GM04504 (cell line): ENCODE results near the gene MYL3.

Source experiments
- DNase-seq: peaks from one replicate; pipeline ENCODE4 v3.0.0-alpha.2; 2012; ENCODE audit warnings: low read depth

MYL3 gene

DNA sequence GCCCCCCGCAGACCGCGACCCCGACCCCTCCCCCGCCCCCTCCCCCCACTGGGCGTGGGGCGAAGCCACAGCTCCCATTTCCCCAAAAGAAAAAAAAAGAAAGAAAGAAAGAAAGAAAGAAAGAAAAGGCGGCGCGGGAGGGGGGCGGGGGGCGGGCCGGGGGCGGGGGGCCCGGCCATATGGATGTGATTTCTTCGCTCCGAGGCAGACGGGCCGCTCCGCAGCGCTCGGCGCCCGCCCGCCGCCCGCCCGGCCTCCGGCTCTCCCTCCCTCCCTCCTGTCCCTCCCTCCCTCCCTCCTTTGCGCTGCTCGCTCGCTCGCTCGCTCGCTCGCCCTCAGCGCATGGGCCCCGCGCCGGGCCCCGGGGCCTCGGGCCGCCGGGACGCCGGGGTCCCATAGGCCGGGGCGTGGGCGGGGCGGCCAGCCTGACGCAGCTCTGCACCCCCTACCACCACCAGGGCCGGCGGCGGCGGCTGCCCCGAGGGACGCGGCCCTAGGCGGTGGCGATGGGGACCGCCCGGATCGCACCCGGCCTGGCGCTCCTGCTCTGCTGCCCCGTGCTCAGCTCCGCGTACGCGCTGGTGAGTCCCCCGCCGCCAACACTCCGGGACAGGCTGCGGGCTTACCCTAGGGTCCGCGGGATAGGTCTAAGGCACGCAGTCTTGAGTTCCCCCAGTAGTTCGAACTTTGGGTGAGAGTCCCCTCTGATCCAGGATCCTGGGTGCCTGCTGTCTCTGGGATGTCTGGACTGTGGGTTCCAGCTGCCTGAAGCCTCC lies 20.0 kb upstream of the MYL3 start:
- DNase-seq, result no peak

DNA sequence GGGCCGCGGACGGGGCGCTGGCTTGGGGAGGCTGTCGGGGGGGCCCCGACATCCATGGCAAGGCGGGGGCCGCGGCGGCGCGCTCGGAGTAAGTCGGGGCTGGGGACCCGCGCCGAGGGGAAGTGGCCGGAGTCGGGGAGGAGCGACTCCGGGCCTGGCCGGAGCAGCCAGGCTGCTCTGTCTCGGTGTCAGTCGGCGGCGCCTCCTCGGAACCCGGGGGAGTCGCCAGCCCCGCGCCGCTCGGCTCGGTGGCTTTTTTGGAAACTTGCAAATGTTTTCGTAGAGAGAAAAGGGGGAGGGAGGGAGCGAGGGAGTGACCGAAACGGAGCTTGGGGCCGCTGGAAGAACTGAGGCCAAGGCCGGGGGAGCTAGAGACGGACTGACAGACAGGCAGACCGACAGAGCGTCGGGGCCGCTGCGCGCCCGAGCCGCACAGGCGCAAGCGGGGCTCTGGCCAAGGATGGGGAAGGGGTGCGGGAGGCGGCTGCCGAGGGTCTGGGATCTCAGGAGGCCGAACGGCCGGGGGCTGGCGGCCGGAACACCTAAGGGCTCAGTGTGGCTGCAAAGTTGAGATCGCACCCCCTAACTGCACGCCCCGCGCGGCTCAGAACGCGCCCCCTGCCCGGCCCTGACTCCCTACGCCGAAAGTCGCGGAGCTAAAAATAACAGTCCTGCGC lies 19.3 kb upstream of the MYL3 start:
- no peak for DNase-seq

DNA sequence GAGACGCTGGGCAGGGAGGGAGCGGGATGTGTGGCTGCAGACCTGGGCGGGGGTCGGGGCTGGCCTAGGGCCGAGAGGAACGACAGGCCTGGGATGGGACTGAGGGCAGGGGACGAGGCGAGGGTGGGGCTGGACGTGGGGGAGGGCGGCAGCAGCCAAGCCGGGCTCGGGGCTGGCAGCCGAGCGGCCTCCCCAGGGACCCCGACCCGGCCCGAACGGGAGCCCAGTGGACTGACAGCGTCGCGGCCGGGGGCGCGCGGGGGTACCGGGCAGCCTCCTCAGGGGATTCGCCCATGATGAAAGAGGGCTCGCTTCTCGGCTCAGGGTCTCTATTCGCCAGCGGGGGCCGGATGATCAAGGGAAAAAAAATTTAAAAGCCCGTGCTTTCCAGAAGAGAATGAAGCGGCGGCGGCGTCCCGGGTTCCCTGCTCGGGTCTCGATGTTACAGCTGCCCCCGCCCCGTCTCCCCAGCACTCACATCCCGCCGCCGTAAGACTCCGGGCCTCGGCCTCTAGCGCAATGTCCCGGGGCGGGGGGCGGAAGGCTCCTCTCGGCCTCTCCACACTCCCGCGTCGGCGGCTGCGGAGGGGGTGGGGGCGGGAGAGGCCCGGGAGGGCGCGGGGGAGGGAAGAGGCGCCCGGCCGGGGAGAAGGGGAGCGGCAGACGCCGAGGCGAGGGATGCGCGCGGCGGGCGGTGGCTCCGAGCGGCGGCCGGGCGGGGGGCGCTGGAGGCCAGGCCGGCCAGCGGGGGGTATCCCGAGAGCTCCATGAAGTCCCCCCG lies 18.5 kb upstream of the MYL3 start:
- no peak for DNase-seq

DNA sequence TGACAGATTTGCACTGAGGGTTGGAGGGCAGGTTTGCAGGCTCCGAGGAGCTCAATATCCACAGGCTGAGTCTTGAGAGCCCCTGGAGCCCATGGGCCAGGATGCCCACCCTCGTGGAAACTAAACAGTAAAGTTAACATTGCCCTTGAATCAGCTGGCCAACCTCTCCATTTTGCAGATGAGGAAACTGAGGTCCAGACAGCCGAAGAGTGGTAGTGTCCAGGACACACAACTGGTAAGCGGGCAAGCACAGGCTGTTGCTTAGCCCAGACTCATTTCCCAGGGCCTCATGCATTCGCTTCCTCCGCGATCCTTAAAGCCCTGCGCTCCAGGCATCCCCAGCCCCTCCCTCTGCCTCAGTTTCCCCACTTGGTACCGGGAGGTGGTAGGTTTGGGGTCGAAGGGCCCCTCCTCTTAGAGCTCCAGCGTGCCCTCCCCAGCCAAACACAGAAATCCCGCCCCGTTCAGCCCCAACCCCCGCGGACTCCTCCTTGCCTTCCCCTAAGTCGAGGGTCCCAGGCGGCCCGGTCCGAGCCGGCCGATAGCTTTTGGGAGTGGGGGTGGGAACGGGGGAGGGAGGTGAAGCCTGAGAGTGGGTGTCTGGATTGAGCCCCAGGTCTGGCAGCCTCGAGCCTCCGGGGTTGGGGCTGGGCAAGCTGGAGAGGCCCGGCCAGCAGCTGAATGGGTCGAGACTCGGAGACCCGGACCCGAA lies 17.8 kb upstream of the MYL3 start:
- DNase-seq, result no peak

DNA sequence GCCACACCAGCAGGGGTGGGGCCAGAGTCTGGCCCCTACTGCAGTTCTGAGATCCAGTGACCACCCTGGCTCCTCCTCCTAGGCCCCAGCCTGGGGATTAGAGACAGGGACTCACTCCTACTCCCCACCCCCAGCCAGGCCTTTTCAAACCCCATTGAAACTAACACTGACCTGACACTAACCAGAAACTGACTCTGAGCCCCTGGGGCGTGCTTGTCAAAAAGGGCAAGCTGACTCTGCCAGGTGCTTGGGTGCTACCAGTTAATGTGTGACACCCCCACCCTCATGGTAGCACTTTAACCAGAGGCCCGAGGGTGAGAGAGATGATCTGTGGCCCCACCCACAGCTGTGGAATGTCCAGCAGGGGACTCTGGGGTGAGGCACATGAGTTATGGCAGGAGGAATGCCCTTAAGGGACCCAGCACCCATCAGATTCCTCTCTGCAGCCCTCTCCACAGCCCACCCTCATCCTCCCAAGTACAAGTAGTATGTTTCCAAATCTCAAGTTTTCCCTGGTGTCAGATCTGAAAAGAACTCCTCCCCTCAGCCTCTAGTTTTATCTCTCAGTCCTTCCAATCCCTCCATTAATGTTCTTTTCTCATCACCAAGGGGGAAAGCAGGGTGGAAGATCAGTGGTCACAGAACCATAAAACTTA lies 15.7 kb upstream of the MYL3 start:
- DNase-seq, result no peak

DNA sequence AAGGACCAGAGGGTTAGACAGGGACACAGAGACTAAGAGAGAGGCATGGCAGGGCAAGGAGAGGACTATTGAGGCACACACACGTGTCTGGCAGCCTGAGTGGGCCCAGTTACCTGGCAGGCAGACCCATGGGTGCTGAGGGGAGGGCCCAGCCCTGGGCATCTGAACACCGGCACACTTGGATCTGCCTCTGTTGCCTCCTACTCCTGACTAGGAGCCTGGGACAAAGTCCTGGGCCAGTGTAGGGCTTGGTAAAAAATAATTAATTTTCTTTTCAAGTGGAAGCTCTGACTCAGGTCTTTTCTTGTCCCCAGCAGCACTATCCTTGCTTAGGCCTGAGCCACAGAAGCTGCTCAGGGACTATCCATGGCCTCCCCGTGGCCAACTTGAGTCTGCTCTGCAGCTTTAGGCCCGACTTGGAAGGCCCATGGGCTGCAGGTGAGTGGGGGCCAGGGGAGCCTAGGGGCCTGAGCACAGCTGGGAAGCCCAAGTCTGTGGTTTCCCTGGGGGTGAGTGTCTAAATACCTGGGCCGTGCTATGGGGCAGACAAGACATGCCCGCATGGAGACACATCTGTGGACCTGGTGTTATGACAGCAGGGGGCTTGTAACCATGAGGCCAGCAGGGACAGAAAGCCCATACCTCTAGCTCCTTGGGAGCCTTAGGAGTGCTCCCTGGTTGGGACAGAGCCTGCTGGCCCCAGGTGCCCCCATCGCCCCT lies 14.3 kb upstream of the MYL3 start, which contains the start of gene PTH1R:
Gene PTH1R (plus strand): TSS at position 316 of the 720 bp plus-strand sequence. CDS start 5,839 bp downstream, outside the sequence.
- DNase-seq, result no peak

DNA sequence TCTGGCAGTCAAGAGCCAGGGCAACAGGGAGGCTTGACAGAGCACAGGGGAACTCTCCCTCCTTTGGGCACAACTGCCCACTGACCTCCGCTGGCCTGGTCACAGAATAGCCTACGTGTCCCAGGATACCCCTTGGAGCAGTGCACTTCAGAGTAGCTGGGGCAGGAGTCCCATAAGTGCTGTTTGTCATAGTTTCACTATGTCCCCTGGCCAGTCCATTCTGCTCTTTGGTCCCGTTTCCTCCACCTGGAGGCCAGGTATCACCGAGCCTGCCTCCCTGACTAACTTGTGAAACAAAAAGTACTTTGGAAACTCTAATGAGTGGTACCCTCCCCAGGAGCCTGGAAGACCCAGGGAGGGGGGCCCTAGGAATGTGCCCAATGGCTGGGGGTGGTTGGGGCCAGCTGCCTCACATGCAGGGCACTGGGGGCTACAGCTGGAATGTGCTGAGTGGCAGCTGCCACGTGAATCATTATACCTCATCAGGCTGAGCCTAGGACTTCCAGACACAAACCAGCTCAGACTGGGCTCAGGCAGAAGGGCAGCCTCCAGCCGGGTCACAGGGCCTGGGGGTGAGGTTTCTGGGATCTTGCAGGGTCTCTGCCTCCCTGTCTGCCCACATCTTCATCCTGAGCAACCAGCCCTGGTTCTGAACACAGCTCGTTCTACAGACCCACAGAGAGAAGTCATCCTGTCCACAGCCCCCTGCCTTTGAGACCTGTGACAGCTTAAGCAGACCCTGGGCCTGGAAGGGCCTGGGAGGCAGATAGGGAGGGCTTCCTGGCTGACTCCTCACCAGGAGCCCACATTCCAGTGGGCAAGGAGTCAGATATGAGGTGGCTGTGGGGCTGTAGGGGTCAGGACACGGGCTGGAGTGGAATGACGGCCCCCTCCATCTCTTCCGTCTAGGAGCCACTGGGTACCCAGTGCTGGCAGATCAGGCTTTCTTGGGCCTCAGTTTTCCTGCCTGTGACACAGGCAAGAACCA lies 13.4 kb upstream of the MYL3 start:
- no peak for DNase-seq

DNA sequence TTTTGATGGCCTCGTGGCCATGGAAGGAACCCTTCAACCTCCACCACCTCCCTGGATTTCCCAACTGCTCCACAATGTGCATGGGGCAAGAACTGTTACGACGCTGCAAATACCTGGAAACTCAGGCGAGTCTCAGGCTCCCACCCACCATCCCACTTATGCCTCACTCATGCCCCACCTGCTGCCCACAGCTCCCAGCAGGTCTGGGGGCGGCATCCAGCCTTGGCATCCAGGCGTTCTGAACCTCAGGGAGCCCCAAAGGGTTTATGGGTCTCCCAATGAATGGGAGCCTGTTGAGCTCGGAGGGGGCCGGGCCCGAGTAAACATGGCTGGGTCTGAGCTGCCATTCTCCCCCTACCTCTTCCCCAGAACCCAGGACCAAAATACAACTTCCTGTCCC lies 12.3 kb upstream of the MYL3 start:
- DNase-seq, result no peak

DNA sequence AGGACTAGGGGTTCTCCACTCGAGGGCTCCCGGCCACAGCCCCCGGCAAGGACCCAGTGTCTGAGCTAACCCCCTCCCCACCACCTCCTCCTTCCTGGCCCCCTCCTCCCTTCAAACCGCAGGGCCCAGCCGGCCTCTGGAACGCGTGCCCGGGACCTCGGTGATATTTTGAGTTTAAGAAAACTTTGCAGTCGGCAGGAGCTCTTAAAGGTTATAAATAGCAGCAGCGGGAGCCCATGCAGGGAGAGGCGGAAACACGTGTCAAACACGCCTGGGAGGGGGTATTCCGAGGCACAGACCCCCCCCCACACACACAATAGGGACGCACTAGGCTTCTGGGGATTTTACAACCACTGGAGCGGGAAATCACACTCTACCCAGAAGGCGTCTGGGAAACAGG lies 11.2 kb upstream of the MYL3 start:
- no peak for DNase-seq

DNA sequence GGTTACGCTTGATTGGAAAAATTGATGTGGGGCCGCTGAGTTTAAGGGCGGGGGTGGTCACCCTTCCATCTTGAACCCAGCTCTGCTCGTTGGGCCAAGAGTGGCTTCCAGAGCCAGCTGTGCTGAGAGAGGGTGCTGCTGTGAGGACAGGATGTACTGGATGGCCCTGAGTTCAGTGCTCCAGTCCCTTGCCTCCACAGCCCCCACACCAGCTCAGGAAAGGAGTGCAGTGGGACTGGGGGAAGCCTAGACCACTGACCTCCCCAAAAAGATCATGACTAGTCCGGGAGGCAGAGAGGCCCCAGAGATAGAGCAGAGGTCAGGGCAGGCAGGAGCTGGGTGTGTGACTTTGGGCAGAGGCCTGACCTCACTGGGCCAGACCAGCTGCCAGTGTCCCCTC lies 10.3 kb upstream of the MYL3 start:
- DNase-seq, result no peak

DNA sequence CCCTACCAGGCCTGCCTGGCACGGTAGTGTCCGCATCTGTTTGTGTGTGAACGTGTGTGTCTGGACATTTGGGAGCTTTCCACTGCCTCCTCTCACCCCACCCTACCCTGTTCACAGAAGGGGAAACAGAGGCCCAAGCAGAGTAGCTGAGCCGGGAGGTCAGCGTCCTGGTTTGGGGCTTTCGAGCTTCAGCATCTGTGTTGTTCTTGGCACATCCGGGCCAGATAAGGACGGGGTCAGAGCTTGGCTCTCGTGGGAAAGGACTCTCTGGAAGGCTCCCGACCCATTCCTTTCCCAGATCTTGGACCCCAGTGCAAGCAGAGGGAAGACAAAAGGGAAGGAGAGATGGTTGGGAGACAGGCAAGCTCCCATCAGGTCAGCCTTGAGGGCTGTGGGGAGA lies 8.0 kb upstream of the MYL3 start:
- DNase-seq, result no peak

DNA sequence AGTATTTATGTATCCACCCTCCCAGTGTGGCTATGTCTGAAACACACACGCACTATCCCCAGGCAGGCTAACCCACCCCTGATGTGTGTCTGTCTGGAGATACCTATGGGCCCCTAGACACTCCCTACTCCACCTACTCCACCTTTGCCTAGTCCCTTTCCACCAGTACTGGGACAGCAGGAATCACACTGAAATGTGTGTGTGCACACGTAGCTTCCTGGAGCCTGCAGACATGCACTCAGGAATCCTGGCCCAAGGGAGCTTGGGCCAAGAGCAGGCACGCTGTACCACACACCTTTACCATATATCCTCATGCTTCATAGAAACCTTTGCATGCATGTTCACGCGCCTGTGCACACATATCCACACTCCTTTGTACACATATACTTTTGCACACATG lies 7.4 kb upstream of the MYL3 start:
- no peak for DNase-seq

DNA sequence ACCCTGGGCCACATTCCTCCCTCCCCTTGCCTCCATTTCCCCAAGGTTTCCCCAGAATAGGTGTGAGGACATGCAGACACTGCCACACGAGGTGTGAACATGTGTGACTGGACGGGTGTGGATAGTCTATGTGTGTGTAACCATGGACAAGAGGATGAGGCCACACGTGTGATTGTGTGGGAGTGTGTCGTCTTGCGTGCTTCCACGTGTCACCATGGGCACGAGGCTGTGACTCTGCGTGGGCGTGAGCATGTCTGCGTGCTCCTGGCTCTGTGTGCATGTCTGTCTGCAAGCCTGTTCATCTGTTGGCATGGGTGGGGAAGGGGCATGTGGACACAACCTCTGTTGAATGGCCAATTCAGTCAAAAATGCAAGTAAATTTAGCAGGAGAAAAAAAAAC lies 6.2 kb upstream of the MYL3 start:
- no peak for DNase-seq

DNA sequence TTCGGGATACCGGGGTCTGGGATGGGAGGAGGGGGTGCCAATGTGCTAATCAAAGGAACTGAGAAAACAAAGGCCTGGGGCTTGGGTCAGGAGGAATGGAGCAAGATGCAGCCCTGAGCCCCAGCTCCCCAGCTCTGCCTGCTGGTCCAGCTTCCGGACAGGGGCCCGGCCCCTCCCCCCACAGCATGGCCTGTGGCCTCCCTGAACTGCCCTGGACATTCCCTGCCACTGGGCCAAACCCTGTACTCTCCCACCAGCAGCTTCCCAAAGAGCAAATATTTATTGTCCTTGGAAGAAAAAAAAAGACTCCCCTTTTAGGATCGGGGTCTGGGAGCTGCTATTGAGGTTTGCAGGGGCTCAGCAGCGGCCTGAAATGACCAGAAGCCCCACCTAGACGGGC lies 5.7 kb upstream of the MYL3 start:
- DNase-seq, result no peak

DNA sequence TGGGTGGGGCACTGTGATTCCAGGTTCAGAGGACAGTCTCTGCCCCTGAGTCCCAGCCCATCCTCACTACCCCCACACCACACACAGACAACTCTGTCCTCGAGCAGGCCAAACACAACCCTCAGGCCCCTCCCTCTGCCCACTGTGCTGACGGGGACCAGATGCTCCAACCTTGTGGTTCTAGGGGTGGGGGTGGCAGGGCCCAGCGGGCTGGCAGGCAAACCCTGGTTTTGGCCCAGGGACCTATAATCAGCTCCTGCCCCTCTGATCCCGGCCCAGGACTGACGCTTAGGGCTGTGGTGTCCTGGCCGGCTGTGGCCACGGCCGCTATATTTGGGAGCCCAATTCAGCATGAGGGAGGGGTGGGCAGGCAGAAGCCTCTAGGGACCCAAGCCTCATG lies 5.0 kb upstream of the MYL3 start:
- no peak for DNase-seq

DNA sequence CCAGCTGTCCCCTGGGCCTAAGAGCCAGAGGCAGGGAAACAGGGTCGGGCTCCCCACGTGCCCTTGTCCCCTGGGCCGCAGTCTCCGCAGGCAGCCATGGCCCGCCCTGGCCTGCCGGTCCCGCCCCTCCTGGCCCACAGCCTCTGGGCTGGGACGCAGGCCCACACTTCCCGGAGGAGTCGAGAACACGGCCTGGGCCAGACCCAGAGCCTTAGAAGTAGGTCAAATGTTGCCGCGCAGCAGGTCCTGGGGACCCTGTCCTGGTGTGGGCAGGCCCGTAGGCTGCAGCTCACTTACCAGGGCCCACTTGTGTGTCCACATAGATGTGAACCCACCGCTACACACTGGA lies 4.3 kb upstream of the MYL3 start:
- no peak for DNase-seq

DNA sequence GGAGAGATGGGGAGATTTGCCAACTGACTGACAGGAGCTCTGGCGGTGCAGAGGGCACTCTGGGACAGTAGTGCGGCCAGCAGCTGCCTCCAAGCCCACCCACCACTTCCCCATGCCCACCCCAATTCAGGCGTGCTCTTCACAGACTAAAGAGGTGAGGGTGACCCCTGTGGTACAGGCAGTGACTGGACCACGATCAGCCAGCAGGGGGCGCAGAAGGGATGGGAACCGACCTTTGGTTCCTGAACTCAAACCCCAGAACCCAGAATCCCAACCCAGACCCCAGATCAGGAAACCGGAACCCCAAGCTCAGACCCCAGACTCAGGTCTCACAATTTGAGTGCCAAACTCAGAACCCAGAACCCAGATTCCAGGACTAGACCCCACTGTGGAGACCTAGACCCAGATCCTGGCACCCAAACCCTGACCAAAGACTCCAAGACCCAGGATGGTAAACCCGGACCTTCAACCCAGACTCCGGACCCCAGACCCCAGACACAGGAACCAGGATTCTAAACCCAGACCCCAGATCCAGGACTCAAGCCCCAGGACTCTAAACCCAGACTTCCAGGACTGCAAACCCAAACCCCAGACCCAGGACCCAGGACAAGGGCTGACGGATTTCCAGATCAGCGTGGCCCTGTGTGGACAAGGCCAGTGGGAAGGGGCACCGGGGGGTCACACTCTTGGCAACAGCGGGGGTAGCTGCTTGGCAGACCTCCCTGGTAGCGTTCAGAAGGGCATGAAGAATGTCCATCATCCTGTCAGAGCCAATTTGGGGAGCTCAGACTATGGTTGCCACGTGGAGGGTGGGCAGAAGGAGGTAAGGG lies 3.7 kb upstream of the MYL3 start:
- DNase-seq, result no peak

DNA sequence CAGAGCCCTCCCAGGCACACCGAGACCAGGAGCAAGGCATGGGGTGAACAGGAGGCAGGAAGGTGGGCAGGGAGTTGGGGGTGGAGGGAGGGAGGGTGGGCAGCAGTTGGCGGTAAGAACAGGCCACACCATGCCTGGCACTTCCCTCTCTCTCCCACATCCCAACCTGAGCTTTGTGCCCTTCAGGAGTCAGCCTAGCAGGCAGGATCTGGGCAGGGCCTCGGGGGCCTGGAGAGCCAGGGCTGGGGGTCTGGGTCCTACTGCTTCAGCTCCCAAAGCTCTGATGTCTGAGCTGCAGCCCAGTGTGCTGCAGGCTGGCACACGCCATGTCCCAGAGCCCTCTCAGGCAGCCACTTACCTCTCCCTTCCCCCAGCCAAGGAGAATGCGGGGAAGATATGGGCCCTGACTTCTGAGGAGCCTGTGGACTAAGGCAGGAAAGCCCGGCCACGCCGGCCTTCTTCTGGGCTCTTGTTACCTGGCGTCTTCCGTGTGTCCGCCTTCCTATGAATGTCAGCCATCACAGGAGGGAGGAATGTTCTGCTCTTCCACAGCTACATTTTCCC lies 2.9 kb upstream of the MYL3 start:
- DNase-seq, result no peak

DNA sequence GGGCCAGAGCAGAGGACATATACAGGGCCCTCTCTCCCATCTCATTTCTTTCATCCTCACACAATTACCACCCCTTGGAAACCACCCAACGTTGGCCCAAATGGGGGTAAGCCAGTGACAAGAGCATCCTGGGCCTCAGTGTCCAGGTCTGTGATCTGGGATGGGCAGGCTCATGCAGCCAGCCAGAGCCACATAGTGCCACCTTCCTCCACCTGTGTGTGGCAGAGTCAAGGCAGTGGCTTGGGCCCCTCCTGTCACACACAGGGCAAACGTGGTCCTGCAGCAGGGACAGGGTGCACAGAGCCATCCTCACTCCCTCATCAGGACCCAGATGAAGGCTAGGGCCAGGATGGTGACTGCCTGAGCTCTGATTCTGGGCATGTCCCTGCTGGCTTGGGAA lies 2.3 kb upstream of the MYL3 start:
- no peak for DNase-seq
